Measurements from ENCODE around the gene ZNF282. TPM values are rescaled to one million over a fixed set of nuclear protein-coding genes. Genes with fewer than 3 reads are reported as not detected.

The ZNF282 gene
- 21.4 to 28.0 TPM (median 25.0 TPM) in 5 replicates for total RNA-seq (2022; extraction: Qiagen RNA extraction; ENCODE audit: low read depth)

DNA sequence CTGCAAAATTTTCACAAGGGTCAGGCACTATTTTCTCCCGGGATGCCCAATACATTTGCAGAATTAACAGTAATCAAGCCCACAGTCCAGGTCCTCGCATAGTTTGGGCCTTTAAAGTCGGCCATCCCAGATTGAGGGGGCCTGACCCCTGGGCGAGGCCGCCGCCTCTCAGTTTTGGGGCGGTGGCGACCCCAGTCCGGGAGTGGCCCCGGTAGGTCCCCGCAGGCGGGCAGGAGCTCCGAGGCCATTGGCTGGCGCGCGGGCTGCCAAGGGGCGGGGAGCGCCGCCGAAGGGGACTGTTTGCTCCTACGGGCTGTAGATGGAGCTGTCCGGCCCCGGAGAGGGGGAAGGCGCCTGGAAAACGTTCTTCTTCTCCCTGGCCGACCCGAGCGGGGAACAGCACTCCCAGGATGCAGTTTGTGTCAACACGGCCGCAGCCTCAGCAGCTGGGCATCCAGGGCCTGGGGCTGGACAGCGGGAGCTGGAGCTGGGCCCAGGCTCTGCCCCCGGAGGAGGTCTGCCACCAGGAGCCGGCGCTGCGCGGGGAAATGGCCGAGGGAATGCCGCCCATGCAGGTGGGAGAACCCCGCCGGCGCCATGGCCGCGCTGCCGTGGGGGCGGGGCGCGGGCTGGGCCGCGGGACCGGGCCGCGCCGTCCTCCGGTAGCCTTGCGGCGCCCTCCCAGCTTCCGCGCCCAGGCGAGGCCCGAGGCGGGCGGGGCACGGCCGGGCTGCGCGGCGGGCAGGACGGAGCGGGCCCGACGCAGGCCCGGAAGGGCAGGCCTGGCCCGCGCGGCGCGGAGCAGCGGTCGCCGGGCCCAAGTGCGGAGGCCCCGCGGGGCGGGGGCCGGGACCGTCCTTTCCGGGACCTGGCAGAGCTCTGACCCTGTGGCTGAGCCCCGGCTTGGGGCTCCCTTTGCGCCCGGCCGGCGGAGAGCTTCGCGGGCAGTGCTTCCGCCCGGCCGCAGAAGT lies at the start of gene ZNF282:
TSS of gene ZNF282 (plus strand) at position 367 of the 971 bp plus-strand sequence. CDS start at position 411, 44 bp downstream.

DNA sequence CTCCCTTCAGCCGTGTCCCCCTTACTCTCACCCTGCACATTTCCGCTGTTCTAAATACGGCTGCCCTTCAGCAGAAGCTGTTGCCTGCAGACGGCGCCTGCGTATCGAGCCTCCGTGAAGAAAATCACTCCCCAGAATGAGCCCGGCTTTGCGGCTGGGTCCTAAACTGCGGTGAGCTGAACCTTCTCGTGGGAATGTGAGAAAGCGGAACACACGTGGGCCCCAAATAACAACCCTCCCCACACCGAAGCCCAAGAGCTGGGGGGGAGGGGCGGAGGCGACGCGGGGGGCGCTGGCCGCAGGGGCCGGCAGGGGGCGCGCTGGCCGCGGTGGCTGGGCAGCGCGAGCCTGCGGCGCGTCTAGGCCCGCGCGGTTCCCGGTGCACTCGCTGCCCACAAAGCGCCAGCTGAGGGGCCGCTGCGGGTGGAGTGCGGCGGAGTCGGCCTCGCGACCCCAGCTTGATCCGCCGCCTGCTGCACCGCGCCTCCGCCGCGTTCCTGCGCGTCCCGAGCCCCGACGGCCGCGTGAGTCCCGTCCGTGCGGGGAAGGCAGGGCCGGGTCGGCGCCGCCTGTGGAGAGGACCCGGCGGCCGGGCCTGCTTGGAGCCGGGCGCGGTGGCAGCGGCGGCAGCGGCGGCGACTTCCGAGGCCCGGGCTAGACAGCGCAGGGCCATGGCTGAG lies 48.1 kb upstream of the ZNF282 start, which contains the start of gene ZNF398:
TSS of gene ZNF398 (plus strand) at position 382 of the 680 bp plus-strand sequence. CDS start at position 672, 290 bp downstream.

DNA sequence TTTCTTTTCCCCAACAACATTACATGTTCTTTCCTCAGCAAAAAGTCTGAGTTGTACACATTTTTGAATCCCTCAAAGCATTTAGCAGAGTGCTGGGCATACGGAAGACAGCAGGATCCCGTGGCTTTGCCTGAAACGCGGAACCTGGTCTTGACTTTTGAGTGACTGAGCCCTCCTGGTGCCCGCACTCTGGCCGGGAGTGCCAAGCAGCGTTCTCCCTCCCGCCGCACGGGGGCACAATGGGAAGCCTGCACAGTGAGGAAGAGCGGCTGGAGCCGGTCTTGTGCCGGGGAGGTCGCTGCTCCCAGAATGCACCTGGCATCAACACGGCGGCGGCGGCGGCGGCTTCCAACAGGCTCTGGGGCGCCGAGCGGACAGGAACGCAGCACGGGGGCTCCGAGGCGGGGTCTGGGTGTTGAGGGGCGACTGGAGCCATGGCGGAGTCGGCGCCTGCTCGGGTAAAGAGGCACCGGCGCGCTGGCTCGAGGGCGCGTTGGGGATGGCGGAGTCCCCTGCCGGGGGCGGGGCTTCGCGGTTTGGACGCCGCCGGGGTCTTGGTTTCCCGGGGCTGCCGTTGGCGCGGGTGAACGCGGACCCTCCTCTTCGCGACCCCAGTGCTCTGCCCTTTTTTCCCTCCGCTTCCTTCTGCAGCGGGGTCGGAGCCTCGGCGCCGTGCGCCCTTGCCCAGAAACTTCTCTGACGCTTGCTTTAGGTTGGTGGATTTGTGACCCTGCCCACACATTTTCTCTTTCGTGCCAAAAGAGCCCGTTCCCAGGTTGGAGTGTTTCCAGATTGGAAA lies 44.2 kb downstream of the ZNF282 start, which contains the start of gene ZNF212:
TSS of gene ZNF212 (plus strand) at position 307 of the 799 bp plus-strand sequence. CDS start at position 435, 128 bp downstream.

DNA sequence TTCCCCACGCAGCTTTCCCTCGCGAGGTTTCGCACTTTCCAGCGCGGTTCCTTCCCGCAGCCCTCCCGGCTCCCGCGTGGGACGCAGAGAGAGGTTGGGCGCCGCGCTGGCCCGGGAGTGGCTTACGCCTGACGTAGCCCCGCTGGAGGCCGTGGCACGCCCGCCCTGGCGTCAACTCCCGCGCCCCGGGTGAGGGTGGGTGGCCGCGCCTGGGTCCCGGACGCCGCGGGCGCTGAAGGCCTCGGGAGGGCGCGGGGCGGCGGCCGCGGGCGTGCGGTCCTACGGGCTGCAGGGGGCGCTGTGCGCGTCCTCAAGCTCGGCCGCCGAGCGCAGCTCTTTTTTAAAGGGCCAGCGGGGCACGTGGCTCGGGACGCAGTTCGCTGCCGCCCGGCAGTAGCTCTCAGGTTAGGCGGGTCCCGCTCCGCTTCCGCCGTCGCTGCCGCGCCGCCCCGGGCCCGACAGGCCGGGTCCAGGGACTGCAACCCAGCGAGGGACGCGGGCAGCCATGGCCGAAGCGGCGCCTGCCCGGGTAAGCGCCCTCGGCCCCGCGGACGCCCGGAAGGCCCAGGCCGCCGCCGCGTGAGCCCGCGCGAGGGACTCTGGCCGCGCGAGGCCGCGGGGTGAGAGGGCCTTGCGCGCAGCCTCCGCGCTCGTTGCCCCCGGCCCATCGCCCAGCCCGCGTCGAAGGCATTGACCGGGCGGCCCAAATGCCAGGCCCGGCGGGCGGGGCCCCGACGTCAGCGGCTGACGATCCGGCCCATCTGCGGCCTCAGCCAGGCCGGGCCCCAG lies 66.7 kb downstream of the ZNF282 start, which contains the start of gene ZNF783:
TSS of gene ZNF783 (plus strand) at position 368 of the 789 bp plus-strand sequence. CDS start at position 506, 138 bp downstream.

Other genes with a start within 250 kb of the ZNF282 start
- gene PDIA4, start 167.0 kb upstream of the ZNF282 start, total RNA-seq (2022; extraction: Qiagen RNA extraction; ENCODE audit: low read depth): 204 to 223 TPM (median 208 TPM) in 5 replicates
- gene ZNF786, start 104.8 kb upstream of the ZNF282 start, total RNA-seq (2022; extraction: Qiagen RNA extraction; ENCODE audit: low read depth): 6.2 to 6.7 TPM (median 6.5 TPM) in 5 replicates
- 1.0 to 1.5 TPM (median 1.4 TPM) in 5 replicates for gene ZNF425, start 69.2 kb upstream of the ZNF282 start, total RNA-seq (2022; extraction: Qiagen RNA extraction; ENCODE audit: low read depth)
- 8.1 to 9.5 TPM (median 8.9 TPM) in 5 replicates for gene ZNF398, start 48.1 kb upstream of the ZNF282 start, total RNA-seq (2022; extraction: Qiagen RNA extraction; ENCODE audit: low read depth)
- gene ZNF212, start 44.1 kb downstream of the ZNF282 start, total RNA-seq (2022; extraction: Qiagen RNA extraction; ENCODE audit: low read depth): 11.6 to 14.0 TPM (median 12.6 TPM) in 5 replicates
- gene ZNF783, start 66.7 kb downstream of the ZNF282 start, total RNA-seq (2022; extraction: Qiagen RNA extraction; ENCODE audit: low read depth): 5.5 to 8.9 TPM (median 6.0 TPM) in 5 replicates